ENCODE measurements around the gene AATK.

Gene AATK

GRCh38 chr17:81123052-81124048 is 42.7 kb downstream of the AATK start:
- TF ChIP-seq CTCF (IDR thresholded peaks at IDR 0.05), result no peak
- no peak for DNase-seq
- Mint-ChIP-seq H3K27me3 (ENCODE audit: low read depth, poor library complexity) (no peaks in the 10 kb centered on the region), H3K4me3 (no peak overlapping the region), H3K4me1 (peaks cover 4% of the 10 kb centered on the region), H3K9me3 (no peaks in the 10 kb centered on the region), H3K27ac (no peak overlapping the region), H3K36me3 (ENCODE audit: low read depth) (no peaks in the 10 kb centered on the region)

GRCh38 chr17:81121841-81122733 is 43.9 kb downstream of the AATK start:
- Mint-ChIP-seq H3K36me3 (ENCODE audit: low read depth) (no peaks in the 10 kb centered on the region), H3K9me3 (no peaks in the 10 kb centered on the region), H3K27ac (no peak overlapping the region), H3K27me3 (ENCODE audit: low read depth, poor library complexity) (no peaks in the 10 kb centered on the region), H3K4me3 (no peak overlapping the region), H3K4me1 (peaks cover 10% of the 10 kb centered on the region)
- no peak for DNase-seq
- TF ChIP-seq CTCF (IDR thresholded peaks at IDR 0.05), result no peak

GRCh38 chr17:81120695-81121621 is 45.1 kb downstream of the AATK start:
- TF ChIP-seq CTCF (IDR thresholded peaks at IDR 0.05), result no peak
- Mint-ChIP-seq H3K4me3 (no peak overlapping the region), H3K36me3 (ENCODE audit: low read depth) (no peaks in the 10 kb centered on the region), H3K27ac (no peak overlapping the region), H3K27me3 (ENCODE audit: low read depth, poor library complexity) (no peaks in the 10 kb centered on the region), H3K4me1 (peaks cover 12% of the 10 kb centered on the region), H3K9me3 (no peaks in the 10 kb centered on the region)
- DNase-seq, result no peak

- no peak overlapping the region for H3K27ac Mint-ChIP-seq
- no peak for DNase-seq
- H3K36me3 Mint-ChIP-seq (ENCODE audit: low read depth), result no peaks in the 10 kb centered on the region
- H3K27me3 Mint-ChIP-seq (ENCODE audit: low read depth, poor library complexity), result no peaks in the 10 kb centered on the region
- no peak for TF ChIP-seq CTCF (IDR thresholded peaks at IDR 0.05)
- no peaks in the 10 kb centered on the region for H3K9me3 Mint-ChIP-seq
- no peak overlapping the region for H3K4me3 Mint-ChIP-seq
- peaks cover 12% of the 10 kb centered on the region for H3K4me1 Mint-ChIP-seq
Measured at GRCh38 chr17:81120149-81120484, 45.9 kb downstream of the AATK start.
